A673 (cell line): Measurements from ENCODE around the gene SLC27A4. TPM values are rescaled to one million over a fixed set of nuclear protein-coding genes. Genes with fewer than 3 reads are reported as not detected.

Experiments
- Bru-seq: library from RNA; stranded (reverse); fragments of 400-500 nt; gene quantifications from one replicate; lab custom pipeline; 2021; lab: Mats Ljungman, UMichigan
- BruChase-seq, 2 experiments: library from RNA; stranded (reverse); fragments of 400-500 nt; gene quantifications; one replicate each; lab custom pipeline; 2021; lab: Mats Ljungman, UMichigan
- BruUV-seq: library from RNA; stranded (reverse); fragments of 400-500 nt; replicated peaks from 2 replicates; lab custom pipeline; 2021; lab: Mats Ljungman, UMichigan
- CTCF ChIA-PET: fragments of 300-600 bp; sonication (Branson Sonifier 250); formaldehyde crosslinking; loops from one replicate; lab custom pipeline; 2022; ENCODE audit warnings: antibody characterized with exemption; lab: Charles Lee
- POLR2A ChIA-PET: fragments of 300-600 bp; sonication (Branson Sonifier 250); formaldehyde crosslinking; loops from one replicate; lab custom pipeline; 2022; ENCODE audit warnings: antibody characterized with exemption; ENCODE audit not compliant: low non-redundant PET; lab: Charles Lee
- DNase-seq: peaks from one replicate; pipeline ENCODE4 v3.0.0-alpha.2; 2015; ENCODE audit warnings: low spot score
- H3K27ac ChIP-seq: fragments of 200-600 bp; sonication (generic); 2 replicates; pipeline ENCODE4 v1.5.1; 2016; ENCODE audit warnings: mixed run types, low read depth, mild to moderate bottlenecking, mixed read lengths, antibody characterized with exemption, low read length; ENCODE audit not compliant: poor library complexity, severe bottlenecking
- H3K27me3 ChIP-seq: fragments of 200-600 bp; sonication (generic); replicated peaks from 2 replicates; pipeline ENCODE4 v1.6.1; 2017; ENCODE audit warnings: mixed run types, low read depth, mild to moderate bottlenecking, mixed read lengths, antibody characterized with exemption, low read length; ENCODE audit not compliant: insufficient read depth, poor library complexity
- H3K36me3 ChIP-seq: fragments of 200-600 bp; sonication (generic); 2 replicates; pipeline ENCODE4 v1.6.1; 2016; ENCODE audit warnings: mixed run types, mild to moderate bottlenecking, mixed read lengths, antibody characterized with exemption, low read length; ENCODE audit not compliant: insufficient read depth, poor library complexity, severe bottlenecking
- H3K4me1 ChIP-seq: fragments of 200-600 bp; sonication (generic); 2 replicates; pipeline ENCODE4 v1.6.1; 2017; ENCODE audit warnings: mixed run types, mild to moderate bottlenecking, mixed read lengths, antibody characterized with exemption, low read length; ENCODE audit not compliant: insufficient read depth, poor library complexity, severe bottlenecking
- H3K4me3 ChIP-seq: fragments of 200-600 bp; sonication (generic); 2 replicates; pipeline ENCODE4 v1.5.1; 2016; ENCODE audit warnings: low read depth, mixed run types, mild to moderate bottlenecking, mixed read lengths, low read length; ENCODE audit not compliant: poor library complexity, severe bottlenecking
- H3K9me3 ChIP-seq: fragments of 200-600 bp; sonication (generic); 2 replicates; pipeline ENCODE4 v1.6.1; 2016; ENCODE audit warnings: mixed run types, low read depth, mild to moderate bottlenecking, mixed read lengths, antibody characterized with exemption, low read length; ENCODE audit not compliant: poor library complexity, severe bottlenecking
- EZH2 ChIP-seq: fragments of 200-600 bp; sonication (generic); IDR thresholded peaks from 2 replicates; pipeline ENCODE4 v1.6.1; 2017; ENCODE audit warnings: borderline replicate concordance, low read depth, mild to moderate bottlenecking, mixed read lengths, antibody characterized with exemption, low read length; ENCODE audit not compliant: poor library complexity, severe bottlenecking
- intact Hi-C: fragments of 100-400 bp; cut with micrococcal nuclease; formaldehyde crosslinking; loops from one replicate; pipeline ENCODE4 v1.10.0; 2022; ENCODE audit not compliant: unreplicated experiment
- long read RNA-seq: library from polyadenylated mRNA; stranded (forward); transcript quantifications from one replicate; pipeline ENCODE4 v2.0.0, GENCODE V29; 2022
- total RNA-seq: library from RNA; stranded (reverse); gene quantifications from 2 replicates; pipeline ENCODE4 v1.2.3, GENCODE V29; 2021
- TF ChIP-seq, protein P1 (sequence below): fragments of 300-800, 200-600 bp; sonication (generic); conservative IDR thresholded peaks from 2 replicates; pipeline ENCODE4 v1.5.1; 2017; ENCODE audit warnings: low read depth, mild to moderate bottlenecking, antibody characterized with exemption, low read length, moderate library complexity, mixed read lengths

The SLC27A4 gene
- 35.4 and 39.1 TPM in 2 replicates for total RNA-seq
- Bru-seq, nascent RNA: percentile 57 among the genes with signal in this experiment
- BruChase-seq, experiment 1, labeled RNA remaining after a 2-hour chase: percentile 64 among the genes with signal in this experiment
- percentile 72 among the genes with signal in this experiment for BruChase-seq, experiment 2, labeled RNA remaining after a 6-hour chase
- long read RNA-seq, transcript SLC27A4-201 (13 exons, 3,028 nt): major isoform, 30 of 50 reads
- long read RNA-seq, partial matches to known transcripts: 11 of 50 reads
- long read RNA-seq, other reads (novel, unspliced or antisense): 9 of 50 reads

DNA sequence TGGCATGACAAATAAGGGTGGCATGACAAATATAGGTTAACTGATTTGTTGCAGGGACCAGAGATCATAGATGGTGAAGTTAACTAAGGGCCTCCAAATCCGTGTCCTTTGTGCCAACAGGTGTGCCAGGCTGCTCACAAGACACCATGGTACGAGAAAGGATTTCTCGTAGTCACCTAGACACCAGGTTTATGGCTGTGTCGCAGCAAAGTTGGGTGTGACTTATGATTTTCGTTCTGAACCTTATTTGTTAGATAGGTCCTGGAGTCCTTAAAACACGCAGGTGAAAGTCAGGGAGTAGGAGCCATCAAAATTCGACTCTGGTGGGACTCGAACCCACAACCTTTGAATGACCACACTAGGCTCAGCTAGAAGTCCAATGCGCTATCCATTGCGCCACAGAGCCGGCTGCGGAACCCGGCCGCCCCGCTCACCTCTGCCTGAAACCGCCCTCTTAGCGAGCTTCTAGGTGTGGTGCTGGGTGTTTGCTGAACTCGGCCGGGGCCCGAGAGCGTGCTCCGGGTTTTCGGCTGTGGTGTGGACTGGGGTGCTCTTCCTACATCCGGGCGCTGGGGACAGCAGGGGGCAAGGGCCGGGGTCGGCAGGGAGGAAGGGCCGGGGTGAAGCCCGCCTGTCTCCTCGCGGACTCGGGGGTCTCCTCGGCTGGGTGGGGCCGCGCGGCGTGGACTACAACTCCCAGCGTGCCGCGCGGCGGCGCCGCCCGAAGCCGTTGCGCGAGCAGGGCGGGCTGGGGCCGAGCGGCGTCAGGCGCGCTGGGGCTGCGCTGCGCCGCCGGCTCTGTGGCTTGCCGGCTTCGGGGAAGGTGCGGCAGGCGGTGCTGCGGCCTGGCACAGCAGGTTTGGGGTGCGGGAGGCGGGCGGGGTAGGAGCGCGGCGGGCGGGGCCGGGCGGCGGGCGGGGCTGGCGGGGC lies at the start of gene SLC27A4:
SLC27A4 (plus strand) TSS at position 767 of the 930 bp plus-strand sequence. CDS start 2,606 bp downstream, outside the sequence.
- Histone ChIP-seq H3K9me3 (no peaks in the 10 kb centered on the region), H3K27me3 (no peaks in the 10 kb centered on the region), H3K36me3 (peaks cover 13% of the 10 kb centered on the region), H3K27ac (peak within 1 kb of the TSS; percentile 67), H3K4me1 (peaks cover 5% of the 10 kb centered on the region), H3K4me3 (peak within 1 kb of the TSS; percentile 92)
- intact Hi-C loops: loop anchor here (2.0 kb wide), 1 partner anchor 45 kb away; no protein-coding TSS in a partner anchor
- POLR2A ChIA-PET: no interaction called here
- BruUV-seq: no TSS peak
- peak; percentile 90 for DNase-seq
- TF ChIP-seq, protein P1, sequence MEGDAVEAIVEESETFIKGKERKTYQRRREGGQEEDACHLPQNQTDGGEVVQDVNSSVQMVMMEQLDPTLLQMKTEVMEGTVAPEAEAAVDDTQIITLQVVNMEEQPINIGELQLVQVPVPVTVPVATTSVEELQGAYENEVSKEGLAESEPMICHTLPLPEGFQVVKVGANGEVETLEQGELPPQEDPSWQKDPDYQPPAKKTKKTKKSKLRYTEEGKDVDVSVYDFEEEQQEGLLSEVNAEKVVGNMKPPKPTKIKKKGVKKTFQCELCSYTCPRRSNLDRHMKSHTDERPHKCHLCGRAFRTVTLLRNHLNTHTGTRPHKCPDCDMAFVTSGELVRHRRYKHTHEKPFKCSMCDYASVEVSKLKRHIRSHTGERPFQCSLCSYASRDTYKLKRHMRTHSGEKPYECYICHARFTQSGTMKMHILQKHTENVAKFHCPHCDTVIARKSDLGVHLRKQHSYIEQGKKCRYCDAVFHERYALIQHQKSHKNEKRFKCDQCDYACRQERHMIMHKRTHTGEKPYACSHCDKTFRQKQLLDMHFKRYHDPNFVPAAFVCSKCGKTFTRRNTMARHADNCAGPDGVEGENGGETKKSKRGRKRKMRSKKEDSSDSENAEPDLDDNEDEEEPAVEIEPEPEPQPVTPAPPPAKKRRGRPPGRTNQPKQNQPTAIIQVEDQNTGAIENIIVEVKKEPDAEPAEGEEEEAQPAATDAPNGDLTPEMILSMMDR: no peak
- no peak for TF ChIP-seq EZH2
- CTCF ChIA-PET: no interaction called here

DNA sequence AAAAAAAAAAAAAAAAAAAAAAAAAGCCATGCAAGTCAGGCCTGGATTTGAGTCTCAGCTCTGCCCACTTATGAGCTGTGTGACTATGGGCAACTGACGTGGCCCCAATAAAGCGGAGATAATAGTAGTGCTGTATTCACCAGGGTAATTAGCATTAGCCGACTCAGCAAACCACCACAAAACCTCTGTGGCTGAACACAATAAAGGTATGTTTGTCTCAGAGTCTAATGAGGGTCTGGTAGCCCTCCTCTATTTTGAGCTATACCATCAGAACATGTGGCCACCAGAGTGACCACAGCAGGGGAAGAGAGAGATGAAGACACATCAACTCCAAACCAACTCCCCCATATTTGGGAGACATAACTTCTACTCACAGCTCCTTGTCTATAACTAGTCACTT lies 48.3 kb upstream of the SLC27A4 start:
- CTCF ChIA-PET: no interaction called here
- Histone ChIP-seq H3K36me3 (no peaks in the 10 kb centered on the region), H3K4me3 (no peak overlapping the region), H3K4me1 (no peaks in the 10 kb centered on the region), H3K27me3 (no peaks in the 10 kb centered on the region), H3K9me3 (no peaks in the 10 kb centered on the region), H3K27ac (no peak overlapping the region)
- DNase-seq: no peak
- POLR2A ChIA-PET: no interaction called here
- intact Hi-C loops: no loop called here
- TF ChIP-seq, protein P1: no peak
- no peak for TF ChIP-seq EZH2
- no TSS peak for BruUV-seq

DNA sequence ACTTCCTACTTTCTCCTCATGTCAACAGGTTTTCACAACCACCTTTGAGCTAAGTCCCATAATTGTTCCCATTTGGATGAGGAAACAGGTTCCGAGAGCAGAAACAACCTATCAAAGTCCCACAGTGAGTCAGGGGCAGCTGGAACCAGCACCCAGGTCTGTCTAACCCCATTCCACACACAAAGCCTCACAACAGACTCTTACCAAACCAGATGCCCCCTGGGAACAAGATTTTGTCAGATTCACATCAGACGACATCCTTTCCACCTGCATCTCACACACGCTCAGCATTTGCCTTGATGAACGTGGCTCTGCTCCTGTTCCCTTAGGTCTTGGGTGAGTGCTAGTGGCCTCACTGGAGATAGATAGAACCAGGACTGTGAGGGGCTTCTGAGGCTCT lies 47.2 kb upstream of the SLC27A4 start:
- no peaks in the 10 kb centered on the region for H3K27me3 ChIP-seq
- POLR2A ChIA-PET: interaction anchor here (0.6 kb wide), 1 partner anchor 126 kb away, joined by 7 read pairs; no protein-coding TSS in a partner anchor
- H3K27ac ChIP-seq: no peak overlapping the region
- no peak for DNase-seq
- TF ChIP-seq EZH2: no peak
- TF ChIP-seq, protein P1: no peak
- H3K4me3 ChIP-seq: no peak overlapping the region
- H3K4me1 ChIP-seq: no peaks in the 10 kb centered on the region
- H3K36me3 ChIP-seq: no peaks in the 10 kb centered on the region
- intact Hi-C loops: no loop called here
- CTCF ChIA-PET: no interaction called here
- no TSS peak for BruUV-seq
- no peaks in the 10 kb centered on the region for H3K9me3 ChIP-seq
